ENCODE measurements around the gene PARVA.

DNA sequence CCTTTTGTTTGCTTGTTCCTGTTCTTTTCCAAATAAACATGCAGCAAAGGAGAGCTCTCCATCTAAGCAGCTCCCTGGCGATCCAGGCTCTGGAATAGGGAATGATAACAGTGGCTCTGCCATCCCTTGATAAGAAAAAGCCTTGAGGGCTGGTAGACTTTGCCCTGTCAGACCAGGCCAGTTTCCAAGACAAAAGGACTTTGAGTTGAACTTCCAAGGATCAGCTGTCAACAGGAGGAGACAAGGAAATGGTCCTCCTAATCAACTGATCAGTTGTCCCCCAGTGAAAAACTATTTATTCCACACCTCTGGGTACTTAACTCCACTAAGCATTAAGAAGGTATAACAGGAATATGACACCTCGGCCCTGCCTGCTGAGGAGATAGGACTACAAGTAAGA, 127.8 kb downstream of the PARVA start:
- TF ChIP-seq, protein P1, sequence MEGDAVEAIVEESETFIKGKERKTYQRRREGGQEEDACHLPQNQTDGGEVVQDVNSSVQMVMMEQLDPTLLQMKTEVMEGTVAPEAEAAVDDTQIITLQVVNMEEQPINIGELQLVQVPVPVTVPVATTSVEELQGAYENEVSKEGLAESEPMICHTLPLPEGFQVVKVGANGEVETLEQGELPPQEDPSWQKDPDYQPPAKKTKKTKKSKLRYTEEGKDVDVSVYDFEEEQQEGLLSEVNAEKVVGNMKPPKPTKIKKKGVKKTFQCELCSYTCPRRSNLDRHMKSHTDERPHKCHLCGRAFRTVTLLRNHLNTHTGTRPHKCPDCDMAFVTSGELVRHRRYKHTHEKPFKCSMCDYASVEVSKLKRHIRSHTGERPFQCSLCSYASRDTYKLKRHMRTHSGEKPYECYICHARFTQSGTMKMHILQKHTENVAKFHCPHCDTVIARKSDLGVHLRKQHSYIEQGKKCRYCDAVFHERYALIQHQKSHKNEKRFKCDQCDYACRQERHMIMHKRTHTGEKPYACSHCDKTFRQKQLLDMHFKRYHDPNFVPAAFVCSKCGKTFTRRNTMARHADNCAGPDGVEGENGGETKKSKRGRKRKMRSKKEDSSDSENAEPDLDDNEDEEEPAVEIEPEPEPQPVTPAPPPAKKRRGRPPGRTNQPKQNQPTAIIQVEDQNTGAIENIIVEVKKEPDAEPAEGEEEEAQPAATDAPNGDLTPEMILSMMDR (IDR thresholded peaks at IDR 0.05) = no peak
- TF ChIP-seq POLR2AphosphoS5 (IDR thresholded peaks at IDR 0.05; ENCODE audit: low read depth, low read length) = no peak
- no peak for TF ChIP-seq SIN3A (IDR thresholded peaks at IDR 0.05; ENCODE audit: borderline replicate concordance, insufficient read depth, low read depth, low read length)
- TF ChIP-seq, protein P2, sequence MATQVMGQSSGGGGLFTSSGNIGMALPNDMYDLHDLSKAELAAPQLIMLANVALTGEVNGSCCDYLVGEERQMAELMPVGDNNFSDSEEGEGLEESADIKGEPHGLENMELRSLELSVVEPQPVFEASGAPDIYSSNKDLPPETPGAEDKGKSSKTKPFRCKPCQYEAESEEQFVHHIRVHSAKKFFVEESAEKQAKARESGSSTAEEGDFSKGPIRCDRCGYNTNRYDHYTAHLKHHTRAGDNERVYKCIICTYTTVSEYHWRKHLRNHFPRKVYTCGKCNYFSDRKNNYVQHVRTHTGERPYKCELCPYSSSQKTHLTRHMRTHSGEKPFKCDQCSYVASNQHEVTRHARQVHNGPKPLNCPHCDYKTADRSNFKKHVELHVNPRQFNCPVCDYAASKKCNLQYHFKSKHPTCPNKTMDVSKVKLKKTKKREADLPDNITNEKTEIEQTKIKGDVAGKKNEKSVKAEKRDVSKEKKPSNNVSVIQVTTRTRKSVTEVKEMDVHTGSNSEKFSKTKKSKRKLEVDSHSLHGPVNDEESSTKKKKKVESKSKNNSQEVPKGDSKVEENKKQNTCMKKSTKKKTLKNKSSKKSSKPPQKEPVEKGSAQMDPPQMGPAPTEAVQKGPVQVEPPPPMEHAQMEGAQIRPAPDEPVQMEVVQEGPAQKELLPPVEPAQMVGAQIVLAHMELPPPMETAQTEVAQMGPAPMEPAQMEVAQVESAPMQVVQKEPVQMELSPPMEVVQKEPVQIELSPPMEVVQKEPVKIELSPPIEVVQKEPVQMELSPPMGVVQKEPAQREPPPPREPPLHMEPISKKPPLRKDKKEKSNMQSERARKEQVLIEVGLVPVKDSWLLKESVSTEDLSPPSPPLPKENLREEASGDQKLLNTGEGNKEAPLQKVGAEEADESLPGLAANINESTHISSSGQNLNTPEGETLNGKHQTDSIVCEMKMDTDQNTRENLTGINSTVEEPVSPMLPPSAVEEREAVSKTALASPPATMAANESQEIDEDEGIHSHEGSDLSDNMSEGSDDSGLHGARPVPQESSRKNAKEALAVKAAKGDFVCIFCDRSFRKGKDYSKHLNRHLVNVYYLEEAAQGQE (IDR thresholded peaks at IDR 0.05; ENCODE audit: insufficient read depth in 1 of 2, low read depth in 2 of 2, low read length in 1 of 2) = no peak
- TF ChIP-seq TCF7L2 (IDR thresholded peaks at IDR 0.05; ENCODE audit: low read depth, low read length) = no peak

Measured in Panc1 (cell line).